Osteocyte (in vitro differentiated cells): ENCODE data around the gene HDAC4. TPM values are rescaled to one million over a fixed set of nuclear protein-coding genes. Genes with fewer than 3 reads are reported as not detected.

Source experiments
- DNase-seq: peaks from one replicate; pipeline ENCODE4 v3.0.0; 2021; ENCODE audit warnings: mixed read lengths; ENCODE audit not compliant: unreplicated experiment; ENCODE audit errors: extremely low spot score
- H3K27ac Mint-ChIP-seq: one replicate; pipeline ENCODE4 v1.8.0; 2021; ENCODE audit warnings: mild to moderate bottlenecking, mixed read lengths; ENCODE audit not compliant: unreplicated experiment
- H3K27me3 Mint-ChIP-seq: one replicate; pipeline ENCODE4 v1.8.0; 2021; ENCODE audit warnings: mixed read lengths; ENCODE audit not compliant: unreplicated experiment
- H3K36me3 Mint-ChIP-seq: one replicate; pipeline ENCODE4 v1.8.0; 2021; ENCODE audit warnings: mixed read lengths; ENCODE audit not compliant: unreplicated experiment
- H3K4me1 Mint-ChIP-seq: one replicate; pipeline ENCODE4 v1.8.0; 2021; ENCODE audit warnings: mixed read lengths; ENCODE audit not compliant: unreplicated experiment
- H3K4me3 Mint-ChIP-seq: one replicate; pipeline ENCODE4 v1.8.0; 2021; ENCODE audit warnings: mild to moderate bottlenecking, moderate library complexity, mixed read lengths; ENCODE audit not compliant: unreplicated experiment
- H3K9me3 Mint-ChIP-seq: one replicate; pipeline ENCODE4 v1.8.0; 2021; ENCODE audit warnings: mixed read lengths; ENCODE audit not compliant: unreplicated experiment
- CTCF ChIP-seq: fragments of 200-600 bp; sonication (generic); IDR thresholded peaks from 2 replicates; pipeline ENCODE4 v1.5.0; 2021; ENCODE audit warnings: antibody characterized with exemption, mild to moderate bottlenecking, moderate library complexity
- total RNA-seq: library from RNA; stranded (reverse); gene quantifications from 2 replicates; pipeline ENCODE4 v1.2.1, GENCODE V29; 2021

The HDAC4 gene
- total RNA-seq, 1 donor from 2014 or later = 30.3 TPM

DNA sequence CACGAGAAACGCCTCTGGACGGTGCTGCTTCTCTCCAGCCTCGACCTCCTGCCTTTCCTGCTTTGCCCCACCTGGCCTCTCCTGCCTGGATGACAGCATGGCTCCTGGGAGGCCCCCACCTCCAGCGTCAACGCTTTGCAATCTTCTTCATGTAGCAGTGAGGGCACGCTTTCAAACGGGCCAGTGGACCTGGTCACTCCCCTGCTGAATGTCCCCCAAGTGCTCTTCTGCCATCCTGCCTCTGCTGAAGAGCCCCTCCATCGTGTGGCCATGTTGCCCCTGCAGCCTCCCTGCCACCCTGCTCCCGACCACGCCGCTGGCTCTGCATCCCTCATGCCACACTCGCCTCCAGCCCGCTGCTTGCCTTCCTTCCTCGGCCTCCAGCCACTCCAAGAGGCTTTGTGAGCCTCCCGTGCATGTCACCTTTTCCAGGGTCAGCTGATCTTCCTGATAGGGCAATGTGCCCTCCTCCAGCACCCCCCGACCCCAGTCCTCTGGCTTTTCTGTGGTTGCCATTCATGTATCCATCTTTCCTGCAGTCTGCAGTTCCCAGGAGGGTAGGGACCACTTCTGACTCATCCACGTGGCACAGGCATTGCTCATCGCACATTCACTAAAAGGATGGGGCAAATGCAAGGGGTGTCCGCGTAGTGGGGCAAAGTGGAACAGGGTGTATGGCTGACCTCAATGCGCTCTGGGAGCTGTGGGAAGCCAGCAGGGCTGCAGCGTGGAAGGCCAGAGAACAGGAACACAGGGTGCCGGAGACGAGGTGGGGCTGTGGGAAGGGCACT, 284.2 kb downstream of the HDAC4 start:
- no peaks in the 10 kb centered on the region for H3K27me3 Mint-ChIP-seq
- no peaks in the 10 kb centered on the region for H3K4me1 Mint-ChIP-seq
- peaks cover 2% of the 10 kb centered on the region for H3K36me3 Mint-ChIP-seq
- no peak overlapping the region for H3K27ac Mint-ChIP-seq
- DNase-seq = no peak
- no peak overlapping the region for H3K4me3 Mint-ChIP-seq
- no peak for TF ChIP-seq CTCF
- no peaks in the 10 kb centered on the region for H3K9me3 Mint-ChIP-seq

DNA sequence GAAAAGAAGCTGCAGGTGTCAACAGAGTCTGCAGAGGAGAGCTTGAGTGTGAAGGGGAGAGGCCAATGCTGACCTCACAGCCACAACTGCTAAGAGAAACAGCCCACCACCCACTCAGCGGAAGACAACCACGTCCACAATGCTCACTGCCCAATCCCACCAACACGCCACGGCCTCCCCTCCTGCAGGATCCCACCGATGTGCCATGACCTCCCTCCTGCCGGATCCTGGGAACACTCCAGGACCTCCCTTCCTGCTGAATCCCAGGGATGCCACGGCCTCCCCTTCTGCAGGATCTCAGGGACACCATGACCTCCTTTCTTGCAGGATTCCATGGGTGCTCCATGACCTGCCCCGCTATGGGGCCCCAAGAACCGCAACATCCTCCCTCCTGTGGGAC, 285.2 kb downstream of the HDAC4 start:
- Mint-ChIP-seq H3K27me3 (no peaks in the 10 kb centered on the region), H3K27ac (no peak overlapping the region), H3K4me3 (no peak overlapping the region), H3K4me1 (no peaks in the 10 kb centered on the region), H3K9me3 (no peaks in the 10 kb centered on the region), H3K36me3 (peaks cover 2% of the 10 kb centered on the region)
- DNase-seq = no peak
- TF ChIP-seq CTCF = no peak

DNA sequence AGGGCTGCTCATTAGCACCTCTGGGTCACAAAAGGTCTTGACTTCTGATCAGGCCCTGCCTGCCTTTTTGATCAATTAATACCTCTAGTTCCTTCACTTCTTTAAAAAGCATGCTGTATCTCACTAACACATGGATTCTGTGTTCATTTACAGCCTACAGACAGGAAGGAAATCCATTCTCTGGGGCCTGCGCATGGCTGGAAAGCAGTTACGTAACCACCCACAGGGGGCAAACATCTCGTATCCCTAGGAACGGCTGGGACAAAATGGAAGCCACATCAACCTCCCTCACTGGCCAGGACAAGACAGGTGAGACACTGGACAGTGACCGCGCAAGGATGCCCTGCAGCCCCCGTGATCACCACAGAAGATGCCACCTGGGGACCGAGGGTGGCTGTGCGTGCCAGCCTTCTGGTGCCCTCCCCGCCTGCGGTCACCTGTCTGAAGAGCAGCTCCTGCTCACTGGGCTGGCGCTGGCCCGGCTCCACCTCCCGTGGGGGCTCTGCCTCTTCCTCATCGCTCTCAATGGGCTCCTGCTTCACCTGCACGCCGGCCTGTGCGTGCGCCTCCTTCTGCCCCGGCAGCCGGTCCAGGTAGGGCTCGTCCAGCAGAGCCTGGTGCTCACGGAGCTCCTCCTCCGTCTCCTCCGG, 286.1 kb downstream of the HDAC4 start:
- TF ChIP-seq CTCF = no peak
- Mint-ChIP-seq H3K4me1 (no peaks in the 10 kb centered on the region), H3K27me3 (no peaks in the 10 kb centered on the region), H3K9me3 (no peaks in the 10 kb centered on the region), H3K4me3 (no peak overlapping the region), H3K27ac (no peak overlapping the region), H3K36me3 (peaks cover 2% of the 10 kb centered on the region)
- no peak for DNase-seq

- H3K27me3 Mint-ChIP-seq = no peaks in the 10 kb centered on the region
- no peak overlapping the region for H3K4me3 Mint-ChIP-seq
- no peak for DNase-seq
- TF ChIP-seq CTCF = no peak
- H3K9me3 Mint-ChIP-seq = no peaks in the 10 kb centered on the region
- peaks cover 2% of the 10 kb centered on the region for H3K36me3 Mint-ChIP-seq
- no peaks in the 10 kb centered on the region for H3K4me1 Mint-ChIP-seq
- H3K27ac Mint-ChIP-seq = no peak overlapping the region
These were observed 286.7 kb downstream of the HDAC4 start for GRCh38 chr2:239114119-239114581.

GRCh38 chr2:239113615-239114014, 287.2 kb downstream of the HDAC4 start:
- Mint-ChIP-seq H3K9me3 (no peaks in the 10 kb centered on the region), H3K27ac (no peak overlapping the region), H3K4me3 (no peak overlapping the region), H3K4me1 (no peaks in the 10 kb centered on the region), H3K27me3 (no peaks in the 10 kb centered on the region), H3K36me3 (peaks cover 3% of the 10 kb centered on the region)
- TF ChIP-seq CTCF = no peak
- no peak for DNase-seq
